NCI-H1092 (cell line): ENCODE measurements around the gene ARHGEF6.
"Not testable (repeated sequence)": the region's sequence is repeated elsewhere in the genome, so short reads cannot be mapped to it uniquely, and the experiment has no call there.

ENCODE experiments used
- DNase-seq: peaks from one replicate; lab custom pipeline; 2025; lab: John Stamatoyannopoulos, UW

The ARHGEF6 gene, protein sequence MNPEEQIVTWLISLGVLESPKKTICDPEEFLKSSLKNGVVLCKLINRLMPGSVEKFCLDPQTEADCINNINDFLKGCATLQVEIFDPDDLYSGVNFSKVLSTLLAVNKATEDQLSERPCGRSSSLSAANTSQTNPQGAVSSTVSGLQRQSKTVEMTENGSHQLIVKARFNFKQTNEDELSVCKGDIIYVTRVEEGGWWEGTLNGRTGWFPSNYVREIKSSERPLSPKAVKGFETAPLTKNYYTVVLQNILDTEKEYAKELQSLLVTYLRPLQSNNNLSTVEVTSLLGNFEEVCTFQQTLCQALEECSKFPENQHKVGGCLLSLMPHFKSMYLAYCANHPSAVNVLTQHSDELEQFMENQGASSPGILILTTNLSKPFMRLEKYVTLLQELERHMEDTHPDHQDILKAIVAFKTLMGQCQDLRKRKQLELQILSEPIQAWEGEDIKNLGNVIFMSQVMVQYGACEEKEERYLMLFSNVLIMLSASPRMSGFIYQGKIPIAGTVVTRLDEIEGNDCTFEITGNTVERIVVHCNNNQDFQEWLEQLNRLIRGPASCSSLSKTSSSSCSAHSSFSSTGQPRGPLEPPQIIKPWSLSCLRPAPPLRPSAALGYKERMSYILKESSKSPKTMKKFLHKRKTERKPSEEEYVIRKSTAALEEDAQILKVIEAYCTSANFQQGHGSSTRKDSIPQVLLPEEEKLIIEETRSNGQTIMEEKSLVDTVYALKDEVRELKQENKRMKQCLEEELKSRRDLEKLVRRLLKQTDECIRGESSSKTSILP

DNA sequence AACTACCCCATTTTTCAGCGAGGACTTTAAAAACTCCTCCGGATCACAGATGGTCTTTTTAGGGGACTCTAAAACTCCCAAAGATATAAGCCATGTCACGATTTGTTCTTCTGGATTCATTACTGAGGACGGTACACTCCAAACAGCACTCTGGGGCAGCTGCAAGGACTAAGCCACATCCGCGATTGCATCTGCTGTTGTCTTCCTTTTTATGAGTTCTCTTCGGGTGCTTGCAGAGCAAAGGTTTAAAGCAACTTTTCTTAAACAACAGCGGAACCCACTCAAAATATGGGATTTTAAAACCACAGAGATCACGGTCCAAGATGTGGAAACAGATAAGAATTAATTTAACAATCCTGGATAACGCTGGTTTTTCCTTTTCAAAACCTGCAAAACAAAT, at the start of gene ARHGEF6:
TSS of gene ARHGEF6 (minus strand) at position 170 of the 400 bp plus-strand sequence. CDS start at position 120, 50 bp downstream.
- DNase-seq: no peak

DNA sequence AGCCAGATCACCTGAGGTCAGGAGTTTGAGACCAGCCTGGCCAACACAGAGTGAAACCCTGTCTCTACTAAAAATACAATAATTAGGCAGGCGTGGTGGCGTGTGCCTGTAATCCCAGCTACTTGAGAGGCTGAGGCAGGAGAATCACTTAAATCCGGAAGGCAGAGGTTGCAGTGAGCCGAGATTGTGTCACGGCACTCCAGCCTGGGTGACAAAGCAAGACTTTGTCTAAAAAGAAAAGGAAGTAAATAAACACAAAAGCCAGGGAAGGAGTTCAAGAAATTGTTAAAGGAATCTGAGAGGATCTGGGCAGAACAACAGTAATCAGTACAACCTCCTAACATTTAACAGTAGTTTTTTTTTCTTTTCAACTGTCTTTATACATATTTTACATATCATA, 48.7 kb upstream of the ARHGEF6 start:
- no peak for DNase-seq

DNA sequence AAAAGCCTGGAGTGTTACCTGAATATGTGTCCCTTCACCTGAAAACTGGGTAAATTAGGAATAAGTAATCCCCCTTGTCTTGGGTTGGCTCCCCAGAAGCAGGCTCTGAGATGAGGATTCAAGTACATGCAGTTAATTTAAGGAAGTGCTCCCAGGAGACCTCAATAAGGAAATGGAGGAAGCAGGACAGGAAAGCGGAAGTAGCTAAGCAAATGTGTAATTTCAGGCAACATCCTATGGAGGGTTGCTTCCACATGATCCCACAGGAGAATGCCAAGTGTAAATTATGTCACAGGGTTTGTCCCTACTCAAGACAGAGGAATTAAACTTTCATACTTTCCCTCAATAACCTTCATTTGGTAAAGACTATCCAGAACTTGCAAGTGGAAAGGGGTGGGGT, 48.1 kb upstream of the ARHGEF6 start:
- DNase-seq: no peak

DNA sequence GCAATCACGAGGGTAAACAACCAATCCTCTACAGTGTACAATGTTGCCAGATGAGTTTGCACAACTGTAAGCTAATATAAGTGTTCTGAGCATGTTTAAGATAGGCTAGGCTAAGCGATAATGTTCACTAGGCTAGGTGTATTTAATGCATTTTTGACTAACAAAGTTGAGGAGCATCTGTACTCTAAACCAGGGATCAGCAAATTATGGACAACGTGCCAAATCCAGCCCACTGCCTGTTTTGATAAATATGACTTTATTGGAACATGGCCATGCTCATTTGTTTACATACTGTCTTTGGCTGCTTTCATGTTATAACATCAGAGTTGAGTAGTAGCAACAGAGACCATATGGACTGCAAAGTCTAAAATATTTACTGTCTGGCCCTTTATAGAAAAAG, 46.3 kb upstream of the ARHGEF6 start:
- DNase-seq: peak; percentile 72

DNA sequence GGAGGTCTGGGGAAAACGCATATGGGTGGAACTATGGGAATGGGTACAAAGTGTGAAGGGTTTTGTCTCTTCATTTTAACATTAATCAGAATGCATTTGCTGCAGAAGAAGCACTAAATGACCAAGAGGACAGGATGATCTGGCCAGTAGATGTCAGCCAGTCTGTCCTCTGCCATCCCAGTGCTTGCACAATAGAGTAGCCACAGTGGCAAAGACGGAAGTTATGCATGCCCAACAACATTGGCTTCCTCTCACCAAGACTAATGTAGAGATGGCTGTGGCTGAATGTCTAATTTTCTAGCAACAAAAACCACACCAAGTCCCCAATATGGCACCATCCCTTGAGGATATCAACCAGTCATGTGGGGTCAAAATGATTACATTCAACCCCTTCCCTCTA, 45.0 kb upstream of the ARHGEF6 start:
- no peak for DNase-seq

DNA sequence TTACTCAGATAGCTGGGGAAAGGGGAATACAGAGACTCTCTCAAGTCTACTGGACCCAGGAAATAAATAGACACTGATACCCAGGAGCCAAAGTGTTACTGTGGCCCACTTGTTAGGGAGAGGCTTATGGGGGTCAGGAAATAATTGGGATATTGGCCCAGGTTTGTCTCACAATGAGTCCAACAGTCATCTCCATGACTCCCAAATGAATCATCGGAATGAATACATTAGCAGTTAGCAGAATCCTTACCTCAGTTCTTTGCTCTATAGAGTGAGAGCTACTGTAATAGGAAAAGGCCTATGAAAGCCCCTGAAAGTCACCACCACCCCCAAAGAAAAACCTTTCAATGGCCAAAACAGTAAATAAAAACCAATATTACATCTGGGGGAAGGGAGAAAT, 42.4 kb upstream of the ARHGEF6 start:
- no peak for DNase-seq

DNA sequence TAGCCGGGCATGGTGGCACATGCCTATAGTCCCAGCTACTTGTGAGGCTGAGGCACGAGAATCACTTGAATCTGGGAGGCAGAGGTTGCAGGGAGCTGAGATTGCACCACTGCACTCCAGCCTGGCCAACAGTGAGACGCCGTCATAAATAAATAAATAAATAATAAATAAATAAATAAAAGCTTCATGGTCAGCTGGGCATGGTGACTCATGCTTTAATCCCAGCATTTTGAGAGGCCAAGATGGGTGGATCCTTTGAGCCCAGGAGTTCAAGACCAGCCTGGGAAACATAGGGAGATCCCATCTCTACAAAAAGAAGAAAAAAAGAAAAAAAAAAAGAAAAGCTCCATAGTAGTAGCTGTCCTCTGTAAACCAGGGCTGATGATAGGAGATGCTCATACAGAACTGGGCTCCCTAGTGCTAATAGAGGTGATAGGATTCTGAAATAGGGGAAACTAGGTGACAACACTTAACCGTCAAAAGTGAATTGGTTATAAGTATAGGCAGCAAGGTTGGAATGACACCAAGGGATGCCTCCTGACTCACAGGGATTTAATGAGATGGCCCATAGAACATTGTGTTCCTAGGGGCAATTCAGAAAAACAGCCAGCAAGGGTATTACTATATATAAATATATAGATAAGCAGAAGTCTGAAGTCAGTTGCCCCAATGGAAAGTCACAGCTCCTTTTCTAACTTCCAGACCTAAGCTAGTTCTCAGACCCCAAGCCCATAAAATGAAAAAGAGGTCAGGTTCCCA, 41.8 kb upstream of the ARHGEF6 start:
- DNase-seq: no peak

DNA sequence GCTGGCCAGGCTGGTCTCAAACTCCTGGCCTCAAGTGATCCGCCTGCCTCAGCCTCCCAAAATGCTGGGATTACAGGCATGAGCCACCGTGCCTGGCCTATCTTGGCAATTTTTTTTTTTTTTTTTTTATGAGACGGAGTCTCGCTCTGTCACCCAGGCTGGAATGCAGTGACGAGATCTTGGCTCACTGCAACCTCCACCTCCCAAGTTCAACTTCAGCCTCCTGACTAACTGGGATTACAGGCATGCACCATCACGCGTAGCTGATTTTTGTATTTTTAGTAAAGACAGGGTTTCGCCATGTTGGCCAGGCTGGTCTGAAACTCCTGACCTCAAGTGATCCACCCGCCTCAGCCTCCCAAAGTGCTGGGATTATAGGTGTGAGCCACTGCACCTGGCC, 39.0 kb upstream of the ARHGEF6 start:
- DNase-seq: not testable (repeated sequence)

DNA sequence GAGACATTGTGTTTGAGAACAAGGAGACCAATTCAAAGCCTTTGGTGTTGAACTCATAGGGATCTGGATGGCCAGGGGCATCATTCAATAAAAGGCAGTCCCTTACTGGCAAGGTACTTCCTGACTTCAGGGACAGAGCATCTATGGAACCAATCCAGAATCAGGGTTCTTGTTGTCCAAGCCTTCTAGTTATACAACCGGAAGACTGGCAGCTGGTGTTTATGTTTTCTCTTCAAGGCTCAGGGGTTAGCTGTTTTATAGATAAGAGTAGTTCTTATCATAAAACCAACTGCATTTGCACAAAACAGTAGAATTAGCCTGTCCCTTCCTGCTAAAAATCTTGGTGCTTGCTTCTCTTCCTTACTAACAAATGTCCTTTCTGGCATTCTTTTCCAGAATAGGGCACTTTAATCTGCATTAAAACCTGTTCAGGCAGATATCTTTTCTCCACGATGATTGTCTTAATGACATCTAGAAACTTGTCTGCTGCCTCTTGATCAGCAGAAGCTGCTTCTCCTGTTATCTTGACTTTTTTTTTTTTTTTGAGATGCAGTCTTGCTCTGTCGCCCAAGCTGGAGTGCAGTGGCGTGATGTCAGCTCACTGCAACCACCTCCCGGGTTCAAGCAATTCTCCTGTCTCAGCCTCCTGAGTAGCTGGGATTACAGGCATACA, 38.4 kb upstream of the ARHGEF6 start:
- DNase-seq: no peak

DNA sequence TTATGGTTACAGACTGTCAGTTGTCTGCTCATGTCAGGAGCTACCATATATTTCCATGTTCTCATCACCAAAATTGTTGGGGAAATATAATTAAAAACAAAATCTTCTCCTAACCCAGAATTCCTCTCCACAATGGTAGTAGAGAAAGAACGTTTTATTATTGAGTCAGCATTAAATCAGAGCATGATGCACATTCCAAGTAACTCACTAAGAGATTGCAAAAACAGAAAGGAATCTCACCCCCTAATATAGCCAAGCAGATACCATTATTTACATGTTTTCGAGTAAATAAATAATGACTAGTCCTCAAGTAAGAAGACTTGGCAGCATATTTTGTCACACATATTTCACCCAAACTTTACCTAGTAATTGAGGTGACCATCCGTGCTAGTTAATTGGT, 36.2 kb upstream of the ARHGEF6 start:
- no peak for DNase-seq

DNA sequence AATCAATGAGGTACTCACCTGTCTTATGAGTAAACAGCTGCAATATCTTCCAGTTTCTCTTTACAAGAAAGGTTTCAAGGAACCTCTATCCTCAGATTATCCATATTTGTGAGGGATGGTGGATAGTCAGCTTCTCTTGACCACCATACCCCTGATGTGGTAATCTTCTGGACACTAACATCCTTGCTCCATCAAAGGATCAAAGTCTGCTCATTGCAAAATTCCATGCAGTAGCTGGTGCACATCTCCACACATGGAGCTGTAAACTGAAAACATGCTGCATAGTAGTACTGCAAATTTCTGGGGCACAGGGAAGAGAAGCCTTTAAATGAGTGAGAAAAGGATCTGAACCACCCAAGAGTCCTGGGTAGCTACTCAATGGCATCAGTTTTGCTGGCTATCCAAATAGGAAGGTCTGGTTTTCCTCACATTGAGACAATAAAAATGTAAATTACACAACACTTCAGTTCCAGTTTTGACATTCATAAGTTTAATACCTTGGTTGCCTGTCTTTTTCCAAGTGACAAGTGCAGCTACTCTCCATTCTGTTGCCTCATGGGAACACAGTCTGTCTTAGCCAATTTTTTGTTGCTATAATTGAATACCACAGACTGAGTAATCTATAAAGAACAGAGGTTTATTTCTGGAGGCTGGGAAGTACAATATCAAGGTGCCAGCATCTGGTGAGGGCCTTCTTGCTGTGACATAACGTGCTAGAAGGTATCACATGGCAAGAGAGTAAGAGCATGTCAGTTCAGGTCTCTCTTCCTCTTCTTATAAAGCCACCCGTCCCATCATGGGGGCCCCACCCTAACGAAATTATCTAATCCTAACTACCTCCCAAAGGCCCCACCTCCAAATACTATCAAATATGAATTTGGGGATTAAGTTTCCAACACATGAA, 34.4 kb upstream of the ARHGEF6 start:
- DNase-seq: no peak

DNA sequence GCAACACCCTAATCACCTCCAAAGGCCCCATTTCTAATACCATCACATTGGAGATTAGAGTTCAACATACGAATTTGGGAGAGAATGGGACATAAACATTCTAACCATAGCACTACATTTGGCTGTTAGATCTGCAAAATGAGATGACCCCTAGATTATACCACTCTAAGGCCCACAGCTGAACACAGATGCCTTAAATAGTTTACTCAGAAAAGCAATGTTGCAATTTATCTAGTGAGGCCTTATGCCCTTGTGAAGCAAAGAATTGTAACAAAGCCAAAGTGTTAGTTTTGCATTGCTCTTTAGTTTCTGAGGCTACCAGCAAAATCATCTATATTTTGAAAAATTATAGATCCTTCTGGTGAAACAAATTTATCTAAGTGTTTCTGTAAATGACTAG, 31.6 kb upstream of the ARHGEF6 start:
- DNase-seq: no peak

DNA sequence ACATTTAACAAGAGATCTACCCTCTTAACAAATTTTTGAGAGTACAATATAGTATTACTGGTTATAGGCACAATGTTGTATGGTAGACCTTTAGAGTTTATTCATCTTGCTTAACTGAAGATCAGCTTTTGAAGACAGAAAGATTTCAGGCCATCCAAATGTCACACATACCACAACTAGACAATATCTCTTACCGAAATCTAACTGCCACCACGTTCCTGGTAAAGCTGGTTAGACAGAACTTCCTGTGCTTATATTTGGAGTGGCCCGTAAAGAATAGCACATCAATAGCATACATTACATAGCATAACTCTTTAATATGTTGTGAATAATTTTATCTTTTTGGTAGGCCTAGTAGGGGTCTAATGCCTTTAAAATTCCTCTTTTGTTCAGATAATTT, 29.8 kb upstream of the ARHGEF6 start:
- DNase-seq: no peak

DNA sequence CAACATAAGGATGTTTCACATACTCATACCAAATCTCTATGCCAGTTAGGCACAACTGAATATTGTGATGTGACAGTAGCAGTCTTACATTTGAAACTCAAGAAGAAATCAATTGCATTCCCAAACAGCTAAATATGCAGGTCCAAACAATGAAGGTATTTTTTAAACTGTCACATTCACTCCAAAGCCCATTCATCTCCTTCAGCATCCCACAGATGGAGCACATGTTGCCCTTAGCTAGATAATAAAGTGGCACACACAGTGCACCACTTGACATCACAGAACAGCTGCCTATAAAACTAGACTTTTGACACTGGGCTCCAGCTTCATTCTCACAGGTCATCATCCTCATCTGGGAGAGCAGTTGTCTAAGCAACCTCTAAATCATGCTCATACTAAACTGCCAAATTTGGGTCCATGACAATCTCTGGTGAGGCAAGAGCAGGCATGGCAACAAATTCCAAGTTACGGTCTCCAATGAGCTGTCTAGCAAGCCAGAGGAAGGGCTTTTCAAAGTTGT, 26.2 kb upstream of the ARHGEF6 start:
- DNase-seq: no peak

DNA sequence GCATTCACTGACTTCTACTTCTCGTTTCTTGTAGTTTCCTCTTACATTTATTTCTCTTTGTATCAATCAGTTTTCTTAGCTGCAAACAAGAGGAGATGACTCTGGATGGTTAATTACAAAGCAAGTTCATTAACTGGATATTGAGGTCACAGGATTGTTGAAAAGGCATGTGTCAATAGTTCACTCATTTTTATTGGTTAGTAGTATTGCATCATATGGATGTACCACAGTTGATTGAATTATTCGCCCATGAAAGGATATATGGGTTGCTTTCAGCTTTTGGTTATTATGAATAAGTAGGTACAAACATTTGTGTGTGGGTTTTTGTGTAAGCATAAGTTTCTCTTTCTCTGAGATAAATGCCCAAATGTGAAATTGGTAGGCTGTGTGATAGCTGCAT, 21.8 kb upstream of the ARHGEF6 start:
- DNase-seq: no peak

DNA sequence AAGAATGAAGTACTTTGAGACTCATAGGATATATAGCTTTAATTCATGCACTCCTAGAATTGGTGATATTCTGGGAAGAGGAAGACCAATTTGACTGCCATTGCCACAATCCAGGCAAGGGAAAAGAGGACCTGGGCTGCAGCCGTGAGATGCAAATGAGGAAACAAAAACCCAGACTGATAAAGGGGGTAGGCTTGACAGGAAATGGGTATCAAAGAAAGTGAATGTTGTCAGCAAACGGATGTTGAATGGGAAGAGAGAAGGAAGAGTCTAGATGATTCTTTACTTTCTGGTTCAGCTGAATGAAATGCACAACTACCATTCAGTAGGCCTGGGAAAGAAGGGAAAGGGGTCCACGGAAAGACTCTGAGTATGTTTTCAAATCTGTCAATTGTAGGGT, 17.1 kb upstream of the ARHGEF6 start:
- no peak for DNase-seq

DNA sequence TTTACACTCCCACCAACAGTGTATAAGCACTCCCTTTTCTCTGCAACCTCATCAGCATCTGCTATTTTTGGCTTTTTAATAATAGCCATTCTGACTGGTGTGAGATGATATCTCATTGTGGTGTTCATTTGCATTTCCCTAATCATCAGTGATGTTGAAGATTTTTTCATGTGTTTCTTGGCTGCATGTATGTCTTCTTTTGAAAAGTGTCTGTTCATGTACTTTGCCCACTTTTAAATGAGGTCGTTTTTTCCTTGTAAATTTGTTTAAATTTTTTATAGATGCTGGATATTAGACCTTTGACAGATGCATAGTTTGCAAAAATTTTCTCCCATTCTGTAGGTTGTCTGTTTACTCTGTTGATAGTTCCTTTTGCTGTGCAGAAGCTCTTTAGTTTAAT, 14.4 kb upstream of the ARHGEF6 start:
- DNase-seq: not testable (repeated sequence)

DNA sequence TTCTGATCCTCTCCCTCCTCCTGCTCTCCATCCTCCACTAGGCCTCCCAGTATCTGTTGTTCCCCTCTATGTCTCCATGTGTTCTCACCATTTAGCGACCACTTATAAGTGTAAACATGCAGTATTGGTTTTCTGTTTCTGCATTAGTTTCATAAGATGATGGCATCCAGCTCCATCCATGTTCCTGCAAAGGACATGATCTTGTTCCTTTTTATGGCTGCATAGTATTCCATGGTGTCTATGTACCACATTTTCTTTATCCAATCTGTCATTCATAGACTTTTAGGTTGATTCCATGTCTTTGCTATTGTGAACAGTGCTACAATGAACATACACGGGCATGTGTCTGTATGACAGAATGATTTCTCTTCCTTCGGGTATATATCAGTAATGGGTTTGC, 13.9 kb upstream of the ARHGEF6 start:
- DNase-seq: not testable (repeated sequence)

DNA sequence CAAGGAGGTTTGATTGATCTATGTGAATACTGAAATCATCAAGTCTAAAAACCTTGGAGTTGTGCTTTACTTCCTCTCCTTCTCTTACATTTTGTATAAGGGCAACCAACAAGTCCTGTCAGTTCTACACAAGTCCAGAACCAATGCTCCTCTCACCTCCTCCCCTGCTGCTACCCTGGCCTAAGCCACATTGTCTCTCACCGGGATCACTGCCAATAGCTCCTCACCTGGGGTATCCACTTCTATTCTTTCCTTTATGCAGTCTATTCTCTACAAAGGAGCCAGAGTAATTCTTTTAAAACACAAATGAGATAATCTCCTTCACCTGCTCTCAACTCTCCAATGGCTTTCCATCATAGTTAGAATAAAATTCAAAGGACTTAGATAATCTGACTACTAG, 13.3 kb upstream of the ARHGEF6 start:
- peak; percentile 11 for DNase-seq

DNA sequence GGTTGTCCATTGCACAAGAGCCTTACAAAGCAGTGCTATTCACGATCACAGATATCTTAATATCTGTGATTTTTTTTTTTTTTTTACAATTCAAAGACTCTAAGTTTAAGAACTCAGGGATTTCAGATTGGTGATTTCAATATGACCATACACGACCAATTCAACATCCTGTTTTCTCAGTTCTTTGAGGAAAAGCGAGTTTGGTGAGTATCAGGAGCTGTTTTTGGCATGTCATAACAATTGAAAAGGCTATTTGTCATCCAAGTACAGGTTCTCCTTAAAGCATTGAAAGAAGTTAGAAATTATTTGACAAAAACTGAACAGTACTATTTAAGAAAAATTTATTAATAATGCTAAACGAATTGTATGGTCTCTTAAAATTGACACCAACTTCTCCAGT, 9.1 kb upstream of the ARHGEF6 start:
- no peak for DNase-seq

DNA sequence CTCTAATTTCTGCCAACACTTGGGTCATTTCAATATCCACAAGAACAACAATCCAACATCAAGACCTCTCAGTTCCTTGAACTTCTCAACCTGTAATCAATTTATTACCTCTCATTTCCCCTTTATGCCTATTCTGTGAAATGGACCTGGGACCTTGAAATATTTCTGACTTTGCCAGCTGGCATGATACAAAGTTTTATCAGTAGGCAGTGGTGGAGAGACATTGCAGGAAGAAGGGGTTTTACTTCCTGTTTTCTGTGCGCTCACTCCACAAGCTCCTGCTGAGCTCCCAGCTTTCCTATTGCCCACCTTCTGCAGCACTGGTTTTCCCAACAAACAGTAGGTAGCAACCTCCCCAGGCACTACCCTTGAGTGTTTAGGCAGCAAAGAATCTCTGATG, 3.5 kb upstream of the ARHGEF6 start:
- DNase-seq: no peak
